NCI-H82 (cell line): ENCODE data around the gene BLID.

ENCODE experiments used
- DNase-seq: peaks from one replicate; lab custom pipeline; 2025; lab: John Stamatoyannopoulos, UW

The BLID gene

GRCh38 chr11:122105044-122105758 lies 10.8 kb downstream of the BLID start:
- DNase-seq, result no peak

DNA sequence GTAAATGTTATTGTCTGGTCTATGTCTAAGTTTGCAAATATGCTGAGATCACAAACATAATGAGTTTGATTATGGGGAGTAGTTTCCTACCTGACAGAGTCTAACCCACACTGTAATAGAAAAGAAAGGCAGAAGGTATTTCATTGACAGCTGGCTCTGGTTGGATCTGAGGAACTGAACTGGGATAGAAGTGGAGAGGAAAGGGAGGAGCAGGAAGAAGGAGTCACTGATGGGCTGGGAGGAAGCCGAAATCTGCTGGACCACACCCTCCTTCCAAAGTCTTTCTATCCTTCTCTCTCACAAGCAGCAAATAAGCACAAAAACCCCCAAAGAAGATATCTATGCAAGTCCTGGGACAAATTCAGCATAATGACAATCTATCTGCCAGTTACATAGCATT lies 11.7 kb downstream of the BLID start:
- DNase-seq, result no peak

- no peak for DNase-seq
Measured at GRCh38 chr11:122103726-122104125, 12.3 kb downstream of the BLID start.

DNA sequence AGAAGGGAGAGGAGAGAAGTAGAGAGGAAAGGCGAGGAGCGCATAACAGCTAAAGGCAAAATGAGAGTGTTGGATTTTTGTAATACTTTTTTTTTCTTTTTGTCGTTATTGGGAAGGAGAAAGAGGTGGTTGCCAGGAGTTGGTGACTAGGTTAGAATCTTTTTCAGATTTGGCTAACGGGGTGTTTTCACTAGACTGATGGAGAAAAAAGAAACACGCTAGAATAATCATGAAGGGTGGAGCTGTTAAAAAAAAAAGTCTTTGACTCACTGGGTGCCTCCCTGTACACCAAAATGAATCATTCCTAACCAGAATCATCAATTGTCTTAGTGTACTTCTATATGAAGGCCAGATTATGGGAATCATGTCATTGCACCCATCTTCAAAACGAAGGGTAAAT lies 12.7 kb downstream of the BLID start:
- DNase-seq, result no peak

DNA sequence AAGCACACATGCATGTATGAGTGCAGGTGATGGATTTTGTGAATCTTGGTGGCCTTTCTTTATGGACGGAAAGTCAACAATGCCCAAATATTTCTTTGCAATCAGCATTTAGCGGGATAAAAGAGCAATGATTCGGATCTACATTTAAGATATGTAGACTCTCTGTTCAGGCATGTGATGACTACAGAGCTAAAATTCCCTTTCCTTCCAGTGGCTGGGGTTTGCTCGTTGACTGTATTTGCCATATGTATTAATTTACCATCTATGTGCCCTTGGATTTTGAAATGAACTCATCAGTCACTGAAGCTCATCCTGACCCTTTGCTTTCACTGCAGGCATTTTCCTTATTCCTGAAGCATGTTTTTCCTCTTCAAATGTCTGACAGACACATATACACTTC lies 13.6 kb downstream of the BLID start:
- DNase-seq, result no peak

GRCh38 chr11:122101625-122102291 lies 14.3 kb downstream of the BLID start:
- DNase-seq, result peak; percentile 28

- no peak for DNase-seq
Measured at GRCh38 chr11:122100756-122101080, 15.3 kb downstream of the BLID start.

DNA sequence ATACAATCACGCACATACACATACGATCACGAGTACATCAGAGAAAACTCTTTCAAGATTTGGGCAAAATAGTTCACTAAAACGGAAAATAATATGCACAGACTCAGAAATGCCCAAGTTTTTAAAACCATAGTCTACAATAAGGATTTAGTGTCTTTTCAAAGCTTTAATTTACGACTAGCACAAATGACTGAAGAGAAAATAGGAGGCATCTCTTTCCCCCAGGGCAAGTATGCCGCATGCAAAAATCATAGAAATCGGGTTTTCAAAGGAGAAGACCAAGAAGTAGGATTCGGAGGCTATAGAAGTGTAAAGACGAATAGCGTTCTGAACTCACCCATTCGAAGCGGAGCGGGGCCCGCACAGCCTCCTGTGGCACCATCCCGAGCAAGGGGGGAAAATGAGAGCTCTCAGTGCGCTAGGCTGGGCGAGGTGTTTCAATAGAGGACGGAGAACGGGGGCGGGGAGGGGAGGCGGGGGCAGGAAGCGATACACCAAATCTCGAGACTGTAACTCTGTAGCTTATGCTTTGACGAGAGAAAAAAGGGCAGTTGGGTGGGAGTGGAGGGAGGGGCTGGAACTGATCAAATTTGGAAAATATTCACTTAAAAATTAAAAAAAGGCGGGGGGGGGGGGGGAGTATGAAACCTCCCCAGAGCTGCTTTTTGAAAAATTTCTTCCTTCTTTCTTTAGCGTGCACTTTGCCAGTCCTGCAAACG lies 15.8 kb downstream of the BLID start:
- DNase-seq, result no peak

DNA sequence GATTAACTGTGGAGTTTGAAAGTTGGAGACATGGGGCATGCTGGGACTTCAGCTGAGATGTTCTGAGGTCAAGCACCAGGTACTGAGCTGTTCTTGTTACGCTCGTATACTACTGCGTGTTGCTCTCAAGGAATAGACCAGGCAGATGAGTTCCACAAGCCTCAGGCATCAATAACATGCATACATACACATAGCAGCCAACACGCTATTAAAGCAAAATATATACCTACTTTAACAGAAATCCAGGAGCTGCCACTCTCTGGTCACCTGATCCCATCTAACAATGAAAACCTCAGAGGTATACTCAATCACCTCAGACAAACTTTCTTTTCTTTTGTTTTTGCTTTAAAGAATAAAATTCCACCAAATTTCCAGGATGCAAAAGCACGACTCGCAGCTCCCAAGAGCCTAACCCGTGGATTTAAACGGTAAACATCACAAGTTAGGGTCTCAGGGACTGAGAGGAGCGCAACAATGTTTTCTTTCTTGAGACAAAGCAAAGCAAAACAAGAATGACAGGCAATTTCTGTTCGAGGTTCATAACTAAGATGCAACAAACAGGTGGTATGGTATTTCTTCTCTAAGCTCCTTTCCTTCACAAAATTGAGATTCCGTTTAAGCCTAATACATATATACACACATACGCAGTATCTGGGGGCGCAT lies 16.5 kb downstream of the BLID start:
- DNase-seq, result no peak

- DNase-seq, result no peak
Measured at GRCh38 chr11:122098261-122098980, 17.6 kb downstream of the BLID start.

DNA sequence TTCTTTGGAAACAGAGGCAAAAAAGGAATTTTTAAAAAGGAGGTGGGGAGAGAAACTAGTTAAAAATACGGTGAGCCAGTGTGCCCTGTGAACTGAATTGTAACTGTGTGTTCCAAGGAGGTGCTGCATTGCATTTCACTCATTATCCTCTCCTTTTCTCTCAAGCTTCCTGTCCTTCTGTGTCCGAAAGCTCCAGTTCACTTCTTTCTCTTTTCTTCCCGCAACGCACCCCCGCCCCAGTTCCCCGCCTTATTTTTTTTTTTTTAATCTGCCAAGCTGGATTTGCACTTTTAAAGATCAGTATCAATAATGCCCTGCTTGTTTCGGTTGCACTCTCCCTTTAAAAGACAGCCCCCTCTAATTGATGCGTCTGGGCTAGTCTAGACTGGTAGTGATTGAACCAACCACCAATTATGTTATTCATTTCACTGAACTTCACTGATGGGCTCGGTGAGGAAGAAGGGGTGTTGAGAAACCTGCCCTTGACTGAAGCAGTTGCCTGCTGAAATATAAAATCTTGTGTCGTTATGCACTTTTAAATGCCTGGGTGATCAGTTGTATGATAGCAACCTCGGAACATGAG lies 18.5 kb downstream of the BLID start:
- no peak for DNase-seq

- no peak for DNase-seq
Measured at GRCh38 chr11:122096272-122097112, 19.5 kb downstream of the BLID start.

- DNase-seq, result no peak
Measured at GRCh38 chr11:122095681-122096262, 20.2 kb downstream of the BLID start.

DNA sequence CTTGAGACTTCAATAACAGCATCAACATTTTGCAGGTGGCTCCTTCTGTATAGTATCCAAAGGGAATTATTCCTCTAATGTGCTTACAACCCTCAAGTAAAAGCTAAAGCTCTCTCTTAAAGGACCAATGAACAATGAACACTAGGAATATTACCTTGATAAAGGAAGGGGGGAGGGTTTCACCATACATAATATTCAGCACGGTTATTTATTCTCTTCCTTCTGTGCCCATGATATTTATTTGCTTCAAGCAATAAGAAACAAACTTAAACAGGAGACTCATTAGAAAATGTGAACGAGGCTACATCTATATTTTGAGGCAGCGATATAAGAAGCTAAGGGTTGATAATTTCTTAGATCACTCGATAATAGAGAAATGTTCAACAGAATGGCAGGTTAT lies 21.2 kb downstream of the BLID start:
- DNase-seq, result no peak

- DNase-seq, result no peak
Measured at GRCh38 chr11:122093731-122094275, 22.2 kb downstream of the BLID start.

DNA sequence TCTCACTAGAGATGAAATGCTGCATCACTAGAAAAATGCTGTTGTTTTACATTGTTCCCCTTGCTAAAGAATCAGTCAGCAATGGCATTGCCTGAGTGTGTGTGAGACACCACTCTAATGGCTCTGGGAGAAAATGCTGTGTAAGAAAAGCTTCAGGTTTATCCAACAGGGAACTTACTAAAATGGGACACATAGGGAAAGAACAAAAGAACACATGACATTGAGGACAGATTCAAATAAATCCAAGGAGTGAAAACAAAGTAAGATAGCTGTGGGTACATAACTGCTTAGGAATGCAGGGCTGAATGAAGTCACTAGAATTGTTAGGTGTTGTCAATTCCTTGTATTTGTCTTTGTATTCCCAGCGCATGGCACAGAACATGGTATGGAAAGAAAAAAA lies 24.2 kb downstream of the BLID start:
- no peak for DNase-seq

GRCh38 chr11:122089111-122089510 lies 26.9 kb downstream of the BLID start:
- no peak for DNase-seq

DNA sequence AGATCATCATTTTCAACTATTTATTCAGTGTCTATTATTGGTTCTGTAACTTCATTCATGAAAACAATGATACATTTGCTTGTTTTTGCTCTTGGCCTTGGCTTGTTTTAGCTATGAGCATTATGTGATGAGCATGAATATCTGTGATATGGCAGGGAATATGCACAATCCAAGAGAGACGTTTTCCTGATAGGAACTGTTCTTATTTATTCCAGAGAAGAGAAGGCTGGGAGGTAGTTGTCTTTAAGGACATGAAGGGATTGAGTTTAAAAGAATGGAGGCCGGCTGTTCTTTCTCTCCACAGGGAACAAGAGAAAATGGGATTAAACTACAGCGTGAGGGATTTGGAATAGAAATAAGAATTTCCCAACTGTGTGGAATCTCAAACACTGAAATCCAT lies 30.3 kb downstream of the BLID start:
- DNase-seq, result no peak

DNA sequence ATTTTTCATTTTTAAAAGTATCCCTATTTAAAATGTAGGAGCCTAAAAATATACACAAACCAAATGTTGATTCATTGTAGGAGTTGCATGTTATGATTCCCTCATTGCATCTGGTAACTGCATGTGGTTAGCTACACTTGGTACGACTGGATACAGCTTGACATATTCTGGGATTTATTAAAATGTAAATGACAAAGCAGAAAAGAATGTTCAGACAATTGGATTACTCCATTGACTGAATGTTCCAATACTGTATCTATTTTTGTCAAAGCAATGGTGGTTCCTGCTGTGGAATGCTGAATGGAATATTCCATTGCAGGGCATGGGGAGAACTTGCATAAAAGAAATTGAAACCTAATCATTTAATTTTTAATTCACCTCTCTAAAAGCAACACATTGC lies 30.8 kb downstream of the BLID start:
- DNase-seq, result no peak

DNA sequence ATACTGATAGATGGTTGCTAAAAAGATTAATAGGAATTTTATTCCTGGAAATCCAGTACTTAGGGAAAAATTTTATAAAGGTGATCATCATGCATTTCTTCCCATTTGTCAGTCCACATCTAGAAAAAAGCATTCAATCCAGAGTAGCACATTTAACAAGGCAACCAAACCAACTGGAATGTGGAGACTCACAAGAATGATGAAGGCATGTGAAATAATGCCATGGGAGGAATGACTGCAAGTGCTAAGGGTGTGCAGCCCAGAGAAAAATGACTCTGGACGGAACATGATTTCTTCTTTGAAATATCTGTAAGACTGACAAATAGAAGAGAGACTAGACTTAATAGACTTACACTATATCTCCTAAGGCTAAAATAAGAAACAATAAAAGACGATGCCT lies 33.8 kb downstream of the BLID start:
- no peak for DNase-seq
